ENCODE data around the gene EPB41L2. TPM values are rescaled to one million over a fixed set of nuclear protein-coding genes. Genes with fewer than 3 reads are reported as not detected.

EPB41L2 gene
- total RNA-seq, 1 experiment from 2014 or later = 74.8 TPM

DNA sequence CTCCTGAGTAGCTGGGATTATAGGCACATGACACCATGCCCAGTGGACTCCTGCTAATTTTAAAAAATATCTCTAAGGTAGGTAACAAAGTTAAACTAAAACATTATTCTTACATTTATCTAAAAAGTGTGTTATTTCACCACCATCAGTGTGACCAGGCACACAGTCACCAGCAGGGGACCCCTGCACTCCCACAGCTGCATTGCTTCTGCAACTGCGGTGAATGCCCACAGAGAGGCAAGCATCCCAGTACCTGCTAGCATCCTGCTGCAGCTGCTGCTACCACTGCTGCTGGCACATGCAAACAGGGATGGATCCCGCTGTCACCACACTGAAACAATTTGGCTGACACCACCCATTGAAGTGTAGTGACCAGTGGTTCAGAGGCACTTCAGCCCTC is 21.9 kb upstream of the EPB41L2 start:
- no peak for DNase-seq (ENCODE audit: low read depth, low spot score)

DNA sequence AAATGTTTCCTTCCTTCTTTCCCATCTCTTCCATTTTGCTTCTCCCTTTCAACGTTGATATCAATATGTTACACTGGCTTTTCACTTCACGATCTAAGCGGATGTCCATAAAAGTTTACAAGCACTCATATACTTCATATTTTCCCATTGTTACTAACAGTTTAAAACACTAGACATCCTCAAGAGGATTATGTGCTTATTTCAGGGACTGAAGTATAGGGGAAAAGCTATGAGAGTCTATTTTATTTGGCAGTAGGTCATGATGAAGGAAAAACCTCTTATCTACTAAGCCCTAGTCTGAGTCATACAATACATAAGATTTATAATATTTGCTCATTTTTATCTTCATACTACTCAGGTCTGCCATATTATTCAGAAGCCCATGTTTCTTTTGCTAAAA is 20.6 kb upstream of the EPB41L2 start:
- H3K27ac ChIP-seq (ENCODE audit: low read depth, low read length) = no peak overlapping the region
- H3K9me2 ChIP-seq (ENCODE audit: insufficient read depth) = no peaks in the 10 kb centered on the region
- H3K4me3 ChIP-seq (replicated peaks in 1 of 2; ENCODE audit: low read depth in 1 of 2, low read length in 2 of 2) = no peak overlapping the region
- no TSS peak for BruUV-seq (replicated peaks)
- no peaks in the 10 kb centered on the region for H4K20me1 ChIP-seq (ENCODE audit: insufficient read depth)
- H3K27me3 ChIP-seq (ENCODE audit: insufficient read depth, low read length) = no peaks in the 10 kb centered on the region
- no peaks in the 10 kb centered on the region for H3K79me2 ChIP-seq (ENCODE audit: insufficient read depth, low read length)
- H2AFZ ChIP-seq (ENCODE audit: low read depth, low read length, poor library complexity, severe bottlenecking) = no peak overlapping the region
- intact Hi-C loops (cut with micrococcal nuclease) = no loop called here
- H3K4me1 ChIP-seq (ENCODE audit: control insufficient read depth in 1 of 2, insufficient read depth in 2 of 2, low read length in 2 of 2) = no peaks in the 10 kb centered on the region
- no peaks in the 10 kb centered on the region for H3K36me3 ChIP-seq (ENCODE audit: control insufficient read depth in 1 of 2, insufficient read depth in 2 of 2, low read length in 2 of 2)
- ChIA-PET POLR2A (no interaction called here), CTCF (no interaction called here), RAD21 (ENCODE audit: low non-redundant PET in 1 of 2, low total read pairs in 2 of 2, uncharacterized antibody in 2 of 2, unreplicated experiment in 2 of 2) (no interaction called here)
- H3K9ac ChIP-seq (ENCODE audit: low read length) = no peak overlapping the region
- no peak overlapping the region for H3K4me2 ChIP-seq (ENCODE audit: low read length)
- H3K9me3 ChIP-seq (ENCODE audit: control insufficient read depth in 1 of 2, insufficient read depth in 1 of 2, low read depth in 1 of 2, low read length in 2 of 2) = no peaks in the 10 kb centered on the region
- DNase-seq (ENCODE audit: low read depth, low spot score) = no peak
- TF ChIP-seq EZH2 (IDR thresholded peaks at IDR 0.05) (no peak), ZBTB33 (IDR thresholded peaks at IDR 0.05; ENCODE audit: extremely low read depth, insufficient replicate concordance, low read length) (no peak), CBX3 (IDR thresholded peaks at IDR 0.05; ENCODE audit: low read depth) (no peak), ZNF274 (IDR thresholded peaks at IDR 0.05; ENCODE audit: low read depth, low read length) (no peak), ELF1 (IDR thresholded peaks at IDR 0.05; ENCODE audit: borderline replicate concordance, low read depth) (no peak), SP1 (IDR thresholded peaks at IDR 0.05; ENCODE audit: low read depth) (no peak), POLR2A (IDR thresholded peaks at IDR 0.05; ENCODE audit: borderline replicate concordance, extremely low read depth, insufficient read depth, insufficient read length) (no peak), YY1 (IDR thresholded peaks at IDR 0.05; ENCODE audit: extremely low read depth, insufficient replicate concordance, low read depth, low read length) (no peak), EGR1 (IDR thresholded peaks at IDR 0.05; ENCODE audit: low read depth) (no peak), SRF (IDR thresholded peaks at IDR 0.05; ENCODE audit: low read depth) (no peak), TCF7L2 (IDR thresholded peaks at IDR 0.05; ENCODE audit: borderline replicate concordance, extremely low read depth, insufficient read depth, insufficient read length) (no peak)
- TF ChIP-seq, protein P1, sequence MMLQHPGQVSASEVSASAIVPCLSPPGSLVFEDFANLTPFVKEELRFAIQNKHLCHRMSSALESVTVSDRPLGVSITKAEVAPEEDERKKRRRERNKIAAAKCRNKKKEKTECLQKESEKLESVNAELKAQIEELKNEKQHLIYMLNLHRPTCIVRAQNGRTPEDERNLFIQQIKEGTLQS (IDR thresholded peaks at IDR 0.05) = no peak
- ATAC-seq = no peak

More for the DNA sequence above, 21.9 kb upstream of the EPB41L2 start:
- Histone ChIP-seq H3K27ac (ENCODE audit: low read depth, low read length) (no peak overlapping the region), H3K79me2 (ENCODE audit: insufficient read depth, low read length) (no peaks in the 10 kb centered on the region), H3K4me1 (ENCODE audit: control insufficient read depth in 1 of 2, insufficient read depth in 2 of 2, low read length in 2 of 2) (no peaks in the 10 kb centered on the region), H3K27me3 (ENCODE audit: insufficient read depth, low read length) (no peaks in the 10 kb centered on the region), H2AFZ (ENCODE audit: low read depth, low read length, poor library complexity, severe bottlenecking) (no peak overlapping the region), H3K36me3 (ENCODE audit: control insufficient read depth in 1 of 2, insufficient read depth in 2 of 2, low read length in 2 of 2) (no peaks in the 10 kb centered on the region), H3K9ac (ENCODE audit: low read length) (no peak overlapping the region), H3K9me2 (ENCODE audit: insufficient read depth) (no peaks in the 10 kb centered on the region), H3K4me2 (ENCODE audit: low read length) (no peak overlapping the region), H3K4me3 (replicated peaks in 1 of 2; ENCODE audit: low read depth in 1 of 2, low read length in 2 of 2) (no peak overlapping the region), H3K9me3 (ENCODE audit: control insufficient read depth in 1 of 2, insufficient read depth in 1 of 2, low read depth in 1 of 2, low read length in 2 of 2) (no peaks in the 10 kb centered on the region), H4K20me1 (ENCODE audit: insufficient read depth) (no peaks in the 10 kb centered on the region)
- POLR2A ChIA-PET = no interaction called here
- CTCF ChIA-PET = interaction anchor here (1.7 kb wide), 1 partner anchor 199 kb away, joined by 4 read pairs; no protein-coding TSS in a partner anchor
- TF ChIP-seq ELF1 (IDR thresholded peaks at IDR 0.05; ENCODE audit: borderline replicate concordance, low read depth) (no peak), JUND (IDR thresholded peaks at IDR 0.05) (no peak), EZH2phosphoT487 (IDR thresholded peaks at IDR 0.05; ENCODE audit: borderline replicate concordance) (no peak)
- TF ChIP-seq, protein P2, sequence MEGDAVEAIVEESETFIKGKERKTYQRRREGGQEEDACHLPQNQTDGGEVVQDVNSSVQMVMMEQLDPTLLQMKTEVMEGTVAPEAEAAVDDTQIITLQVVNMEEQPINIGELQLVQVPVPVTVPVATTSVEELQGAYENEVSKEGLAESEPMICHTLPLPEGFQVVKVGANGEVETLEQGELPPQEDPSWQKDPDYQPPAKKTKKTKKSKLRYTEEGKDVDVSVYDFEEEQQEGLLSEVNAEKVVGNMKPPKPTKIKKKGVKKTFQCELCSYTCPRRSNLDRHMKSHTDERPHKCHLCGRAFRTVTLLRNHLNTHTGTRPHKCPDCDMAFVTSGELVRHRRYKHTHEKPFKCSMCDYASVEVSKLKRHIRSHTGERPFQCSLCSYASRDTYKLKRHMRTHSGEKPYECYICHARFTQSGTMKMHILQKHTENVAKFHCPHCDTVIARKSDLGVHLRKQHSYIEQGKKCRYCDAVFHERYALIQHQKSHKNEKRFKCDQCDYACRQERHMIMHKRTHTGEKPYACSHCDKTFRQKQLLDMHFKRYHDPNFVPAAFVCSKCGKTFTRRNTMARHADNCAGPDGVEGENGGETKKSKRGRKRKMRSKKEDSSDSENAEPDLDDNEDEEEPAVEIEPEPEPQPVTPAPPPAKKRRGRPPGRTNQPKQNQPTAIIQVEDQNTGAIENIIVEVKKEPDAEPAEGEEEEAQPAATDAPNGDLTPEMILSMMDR (IDR thresholded peaks at IDR 0.05 in 2 of 3, conservative IDR thresholded peaks at IDR 0.05 in 1 of 3; ENCODE audit: borderline replicate concordance in 1 of 3, insufficient read depth in 1 of 3, low read depth in 2 of 3, low read length in 2 of 3) = peak in 2 of 3 experiments; percentile 36 to 37; a peak in 3 of 6 replicates
- no TSS peak for BruUV-seq (replicated peaks)
- peak; percentile 78 for ATAC-seq
- RAD21 ChIA-PET (ENCODE audit: low non-redundant PET in 1 of 2, low total read pairs in 2 of 2, uncharacterized antibody in 2 of 2, unreplicated experiment in 2 of 2) = no interaction called here
- intact Hi-C loops (cut with micrococcal nuclease) = no loop called here
